Stimulated activated CD4-positive, alpha-beta T cell treated with anti-CD3 and anti-CD28 coated beads, TNF-alpha, amount 100 ng/mL, for 1 hour (primary cell): ENCODE measurements around the gene YARS2.
"Not testable (repeated sequence)": the region's sequence is repeated elsewhere in the genome, so short reads cannot be mapped to it uniquely, and the experiment has no call there.

ENCODE experiments used
- DNase-seq, 3 donors: peaks; one replicate each; pipeline ENCODE4 v3.0.0-alpha.2; 2020; ENCODE audit warnings: low read depth in 3 of 3, low spot score in 1 of 3

The YARS2 gene

GRCh38 chr12:32753605-32754004, 2.1 kb downstream of the YARS2 start:
- DNase-seq, result no peak

- no peak for DNase-seq
Measured at GRCh38 chr12:32743264-32743663, 12.4 kb downstream of the YARS2 start.

DNA sequence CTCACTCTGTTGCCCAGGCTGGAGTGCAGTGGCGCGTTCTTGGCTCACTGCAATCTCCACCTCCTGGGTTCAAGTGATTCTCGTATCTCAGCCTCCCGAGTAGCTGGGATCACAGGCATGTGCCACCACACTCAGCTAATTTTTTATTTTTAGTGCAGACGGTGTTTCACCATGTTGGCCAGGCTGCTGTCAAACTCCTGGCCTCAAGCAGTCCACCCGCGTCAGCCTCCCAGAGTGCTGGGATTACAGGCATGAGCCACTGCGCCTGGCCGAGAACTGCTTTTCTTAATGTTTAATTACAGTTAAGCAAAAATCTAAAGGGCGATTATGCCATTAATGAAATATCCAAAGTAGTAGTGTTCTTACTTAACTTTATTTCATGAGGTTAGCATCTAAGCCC, 13.6 kb downstream of the YARS2 start:
- DNase-seq, result no peak

DNA sequence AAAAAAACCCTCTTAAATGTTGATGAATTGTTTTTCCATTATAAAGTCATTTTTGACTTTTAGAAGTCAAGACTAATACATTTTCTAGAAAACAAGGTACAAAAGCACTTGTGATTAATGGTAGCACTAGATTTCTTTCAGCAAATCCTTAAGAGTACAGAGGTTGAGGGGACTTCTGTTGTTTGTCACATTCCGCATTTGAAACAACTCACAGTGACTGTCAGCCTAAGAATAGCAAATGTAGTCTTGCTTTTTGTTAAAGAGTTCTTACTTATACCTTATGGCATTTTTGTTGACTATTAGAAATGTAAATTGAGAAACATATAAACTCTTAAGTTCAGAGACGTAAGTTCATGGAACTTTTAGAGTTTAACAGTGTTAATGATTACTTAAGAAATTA, 16.4 kb downstream of the YARS2 start:
- DNase-seq, result no peak

DNA sequence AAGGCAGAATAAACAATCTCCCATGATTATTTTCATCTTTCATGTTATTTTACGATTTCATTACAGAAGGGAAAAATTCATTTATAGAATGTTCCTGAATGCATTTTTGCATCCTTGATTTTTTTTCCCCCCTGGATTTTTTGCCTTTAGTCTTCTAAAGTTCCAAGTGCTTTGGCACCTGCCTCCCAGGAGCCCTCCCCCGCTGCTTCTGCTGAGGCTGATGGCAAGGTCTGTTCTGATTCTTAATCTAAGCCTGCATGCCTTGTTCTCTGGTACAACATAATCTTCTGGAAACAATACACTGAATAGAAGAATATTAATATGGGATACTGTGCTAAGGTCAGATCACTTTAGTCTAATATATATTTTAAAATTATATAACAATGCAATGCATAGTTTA, 18.0 kb downstream of the YARS2 start:
- DNase-seq, result no peak

DNA sequence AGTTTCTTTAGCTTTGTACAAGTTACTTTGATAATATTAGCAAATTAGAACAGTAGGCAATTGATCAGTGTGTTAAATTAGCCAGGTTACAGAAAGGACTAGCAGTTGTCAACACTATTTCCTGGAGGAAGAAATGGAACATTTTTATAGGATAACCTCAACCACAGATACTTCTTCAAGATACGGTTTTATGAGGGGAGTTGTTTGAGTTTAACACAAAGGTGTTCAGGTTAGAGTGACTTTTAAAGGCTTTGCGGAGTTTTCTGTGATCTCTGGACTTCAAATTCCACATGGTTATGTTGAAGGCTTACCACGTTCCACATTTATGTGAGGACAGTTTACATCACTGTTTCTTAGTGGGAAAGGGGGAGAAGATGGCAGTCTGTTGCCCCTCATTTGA, 19.3 kb downstream of the YARS2 start:
- DNase-seq, result no peak

DNA sequence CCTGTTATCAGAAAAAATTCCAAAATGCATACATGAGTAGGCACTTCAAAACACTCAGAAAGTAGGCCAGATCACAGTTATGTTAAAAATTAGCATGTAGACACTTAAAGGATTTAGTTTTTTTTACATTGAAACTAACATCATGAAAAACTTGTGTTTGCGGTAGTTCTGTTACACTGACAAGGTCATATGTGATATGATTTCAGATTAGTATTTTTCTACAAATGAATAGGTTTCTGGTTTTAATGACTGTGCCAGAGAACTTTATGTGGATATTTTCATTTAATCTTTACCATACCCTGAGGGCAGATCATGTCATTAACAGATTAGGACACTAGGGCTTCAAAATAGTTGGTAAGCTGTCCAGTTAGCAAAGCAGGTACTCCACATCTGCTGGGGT, 20.7 kb downstream of the YARS2 start:
- DNase-seq, result no peak

GRCh38 chr12:32727237-32727636, 28.5 kb downstream of the YARS2 start:
- no peak for DNase-seq

DNA sequence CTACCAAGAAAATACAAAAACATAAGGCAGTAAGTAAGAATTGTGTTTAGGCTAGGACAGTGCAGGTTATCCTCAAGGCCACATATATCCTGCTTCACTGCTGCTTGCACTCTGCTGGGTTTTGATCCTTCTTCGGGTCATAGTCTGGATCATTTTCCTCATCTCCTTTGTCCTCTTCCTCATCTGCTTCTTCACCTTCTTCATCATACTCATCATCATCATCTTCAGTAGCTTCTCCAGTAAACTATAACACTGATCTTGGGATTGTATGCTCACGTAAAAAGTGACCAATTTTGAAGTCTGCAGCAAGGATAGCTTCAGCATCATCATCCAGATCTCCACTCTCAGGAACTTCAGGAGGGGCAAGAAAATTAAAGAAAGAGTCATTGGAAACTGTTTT, 29.4 kb downstream of the YARS2 start:
- DNase-seq, result no peak

GRCh38 chr12:32725308-32725707, 30.4 kb downstream of the YARS2 start:
- DNase-seq, result not testable (repeated sequence)

DNA sequence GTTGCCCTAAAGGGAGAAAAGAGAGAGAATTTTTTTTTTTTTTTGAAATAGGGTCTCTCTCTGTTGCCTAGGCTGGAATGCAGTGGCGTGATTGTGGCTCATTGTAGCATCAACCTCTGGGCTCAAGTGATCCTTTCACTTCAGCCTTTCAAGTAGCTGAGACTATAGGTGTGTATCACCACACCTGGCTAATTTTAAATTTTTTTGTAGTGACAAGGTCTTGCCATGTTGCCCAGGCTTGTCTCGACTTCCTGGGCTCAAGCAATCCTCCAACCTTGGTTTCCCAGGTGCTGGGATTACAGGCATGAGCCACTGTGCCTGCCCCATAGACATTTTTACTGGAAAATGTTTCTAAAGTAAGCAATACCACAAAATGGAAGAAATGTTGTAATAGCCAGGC, 36.8 kb downstream of the YARS2 start:
- DNase-seq, result no peak

DNA sequence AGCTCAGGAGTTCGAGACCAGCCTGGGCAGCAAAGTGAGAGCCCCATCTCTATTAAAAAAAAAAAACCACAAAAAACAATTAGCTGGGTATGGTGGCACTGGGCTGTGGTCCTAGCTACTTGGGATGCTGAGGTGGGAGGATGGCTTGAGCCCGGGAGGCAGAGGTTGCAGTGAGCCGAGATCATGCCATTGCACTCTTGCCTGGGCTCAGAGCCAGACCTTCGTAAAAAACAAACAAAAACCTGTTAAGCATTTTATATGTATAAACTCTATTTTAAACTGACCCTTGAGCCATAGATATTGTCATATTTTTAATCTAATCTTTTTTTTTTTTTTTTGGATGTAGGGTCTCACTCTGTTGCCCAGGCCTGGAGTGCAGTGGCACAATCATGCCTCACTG, 40.9 kb downstream of the YARS2 start:
- no peak for DNase-seq

GRCh38 chr12:32708926-32709325, 46.8 kb downstream of the YARS2 start:
- no peak for DNase-seq

DNA sequence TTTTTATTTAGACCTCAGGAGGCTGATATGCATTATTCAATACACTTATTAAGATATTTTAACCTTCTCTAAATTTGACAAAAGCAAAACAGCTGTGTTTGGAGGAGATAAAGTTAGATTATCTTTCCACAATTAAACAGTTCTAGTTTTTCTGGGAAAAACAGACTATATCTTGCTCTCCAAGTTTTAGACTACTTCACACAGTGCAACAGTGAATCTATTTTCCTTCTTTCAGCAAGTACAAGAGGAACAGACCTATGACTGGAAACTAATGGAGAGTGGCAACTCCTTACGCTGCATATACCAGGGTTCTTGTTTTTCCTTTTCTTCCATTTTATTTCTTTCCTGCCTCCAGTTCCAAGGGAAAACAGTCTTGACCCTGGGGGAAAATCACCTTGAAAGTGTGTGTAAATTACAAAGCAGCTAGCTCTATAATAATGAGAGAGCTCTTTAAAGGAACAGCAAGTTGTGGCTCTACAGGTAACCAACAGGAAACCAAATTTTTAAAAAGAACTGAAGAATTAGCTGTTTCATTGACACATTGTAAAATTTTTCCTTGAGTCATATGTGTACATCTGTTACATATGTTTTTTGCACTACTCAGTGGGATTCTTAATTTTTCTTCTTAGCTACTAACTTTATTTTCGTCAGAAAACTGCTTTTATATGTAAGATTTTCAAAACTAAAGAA, 49.2 kb downstream of the YARS2 start:
- DNase-seq, result no peak

GRCh38 chr12:32705783-32706182, 49.9 kb downstream of the YARS2 start:
- no peak for DNase-seq

GRCh38 chr12:32702946-32703345, 52.8 kb downstream of the YARS2 start:
- DNase-seq, result no peak

DNA sequence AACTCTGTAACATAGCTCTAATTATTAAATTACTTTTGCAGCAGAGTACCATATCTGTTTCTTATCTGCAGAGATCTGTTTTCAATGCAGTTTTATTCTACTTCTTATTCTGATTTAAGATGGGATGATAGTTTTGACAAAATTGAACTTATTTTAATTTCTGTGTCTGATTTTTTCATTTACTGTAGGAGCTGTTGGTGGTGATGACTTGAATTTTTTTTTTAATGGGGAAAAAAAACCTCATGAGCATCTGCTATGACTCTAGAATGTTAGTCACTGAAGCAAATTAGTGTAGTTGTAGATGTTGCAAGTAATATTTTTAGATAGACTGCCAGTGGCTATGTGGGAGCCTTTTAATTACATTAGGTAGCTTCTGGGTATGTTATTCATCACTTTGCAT, 53.2 kb downstream of the YARS2 start:
- no peak for DNase-seq

- DNase-seq, result not testable (repeated sequence)
Measured at GRCh38 chr12:32699437-32699836, 56.3 kb downstream of the YARS2 start.

DNA sequence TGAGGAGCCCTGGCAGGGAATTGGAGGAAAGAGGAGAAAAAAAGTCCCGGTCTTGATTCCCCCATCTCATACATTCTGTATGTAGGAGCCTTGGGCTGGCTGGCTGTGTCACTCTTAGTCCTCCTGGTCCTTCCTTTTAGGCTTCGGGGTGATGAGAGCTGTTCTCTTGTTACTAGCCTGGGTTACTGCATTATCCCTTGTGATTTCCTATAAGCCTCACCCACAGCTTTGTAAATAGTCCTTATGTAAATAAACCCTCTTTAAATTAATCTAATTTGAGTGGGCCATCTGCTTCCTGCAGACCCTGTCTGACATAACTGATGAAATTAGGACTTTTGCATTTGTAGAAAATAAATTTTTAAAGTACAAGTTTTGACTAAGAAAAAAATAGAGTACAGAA, 57.4 kb downstream of the YARS2 start:
- no peak for DNase-seq

- no peak for DNase-seq
Measured at GRCh38 chr12:32697445-32697844, 58.3 kb downstream of the YARS2 start.
